ENCODE data around the gene FAM200B.

DNA sequence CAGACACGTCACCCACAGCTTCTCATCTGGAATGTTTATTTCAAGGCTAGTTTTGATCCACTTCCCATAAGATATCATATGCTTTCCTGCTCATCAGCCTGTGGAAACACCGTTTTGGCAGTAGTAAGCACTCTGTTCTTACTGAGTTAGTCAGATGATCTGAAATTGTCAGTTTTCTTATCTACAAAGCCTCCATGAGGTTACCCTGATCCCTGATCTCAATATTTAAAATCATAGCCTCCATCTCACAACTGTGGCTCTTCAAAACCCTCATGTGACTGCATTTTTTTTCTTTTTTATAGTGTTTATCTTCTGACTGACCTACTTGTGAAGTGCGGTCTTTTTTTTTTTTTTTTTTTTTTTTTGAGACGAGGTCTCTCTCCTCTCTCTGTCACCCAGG, 44.0 kb downstream of the FAM200B start:
- TF ChIP-seq CHD4 (IDR thresholded peaks at IDR 0.05; ENCODE audit: borderline replicate concordance) (no peak), NFE2L2 (conservative IDR thresholded peaks at IDR 0.05; ENCODE audit: low read length) (no peak), RFX5 (IDR thresholded peaks at IDR 0.05) (no peak), CEBPB (IDR thresholded peaks at IDR 0.05) (no peak), ZFP36 (IDR thresholded peaks at IDR 0.05; ENCODE audit: borderline replicate concordance, partially characterized antibody) (no peak), JUN (IDR thresholded peaks at IDR 0.05) (no peak), RAD21 (conservative IDR thresholded peaks at IDR 0.05 in 1 of 2, IDR thresholded peaks at IDR 0.05 in 1 of 2) (no peak), KDM5A (IDR thresholded peaks at IDR 0.05) (no peak), POLR2A (IDR thresholded peaks at IDR 0.05; ENCODE audit: low read length) (no peak), HOXB13 (CRISPR knock-in tag; IDR thresholded peaks at IDR 0.05; ENCODE audit: low read depth) (no peak), EP300 (IDR thresholded peaks at IDR 0.05) (no peak)
- TF ChIP-seq, protein P1, sequence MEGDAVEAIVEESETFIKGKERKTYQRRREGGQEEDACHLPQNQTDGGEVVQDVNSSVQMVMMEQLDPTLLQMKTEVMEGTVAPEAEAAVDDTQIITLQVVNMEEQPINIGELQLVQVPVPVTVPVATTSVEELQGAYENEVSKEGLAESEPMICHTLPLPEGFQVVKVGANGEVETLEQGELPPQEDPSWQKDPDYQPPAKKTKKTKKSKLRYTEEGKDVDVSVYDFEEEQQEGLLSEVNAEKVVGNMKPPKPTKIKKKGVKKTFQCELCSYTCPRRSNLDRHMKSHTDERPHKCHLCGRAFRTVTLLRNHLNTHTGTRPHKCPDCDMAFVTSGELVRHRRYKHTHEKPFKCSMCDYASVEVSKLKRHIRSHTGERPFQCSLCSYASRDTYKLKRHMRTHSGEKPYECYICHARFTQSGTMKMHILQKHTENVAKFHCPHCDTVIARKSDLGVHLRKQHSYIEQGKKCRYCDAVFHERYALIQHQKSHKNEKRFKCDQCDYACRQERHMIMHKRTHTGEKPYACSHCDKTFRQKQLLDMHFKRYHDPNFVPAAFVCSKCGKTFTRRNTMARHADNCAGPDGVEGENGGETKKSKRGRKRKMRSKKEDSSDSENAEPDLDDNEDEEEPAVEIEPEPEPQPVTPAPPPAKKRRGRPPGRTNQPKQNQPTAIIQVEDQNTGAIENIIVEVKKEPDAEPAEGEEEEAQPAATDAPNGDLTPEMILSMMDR (IDR thresholded peaks at IDR 0.05): no peak
